GM12873 (cell line): Measurements from ENCODE around the gene JAKMIP1.

Experiments used
- CTCF ChIP-seq: IDR thresholded peaks from 2 replicates; pipeline ENCODE4 v1.5.1; 2012; ENCODE audit warnings: low read depth, mild to moderate bottlenecking, moderate library complexity, low read length, control low read depth; ENCODE audit not compliant: insufficient read depth; ENCODE audit errors: missing control alignments

JAKMIP1 gene

GRCh38 chr4:5992828-5993321 lies 207.5 kb downstream of the JAKMIP1 start:
- TF ChIP-seq CTCF: no peak

GRCh38 chr4:5992171-5992827 lies 208.1 kb downstream of the JAKMIP1 start:
- no peak for TF ChIP-seq CTCF

GRCh38 chr4:5991405-5991804 lies 208.9 kb downstream of the JAKMIP1 start:
- TF ChIP-seq CTCF: no peak

- no peak for TF ChIP-seq CTCF
Observed at GRCh38 chr4:5990446-5991160, 209.7 kb downstream of the JAKMIP1 start.

GRCh38 chr4:5989236-5990225 lies 210.8 kb downstream of the JAKMIP1 start:
- TF ChIP-seq CTCF: no peak

- no peak for TF ChIP-seq CTCF
Observed at GRCh38 chr4:5988086-5988845, 212.1 kb downstream of the JAKMIP1 start.
